Measurements from ENCODE around the gene NPHP4.

DNA sequence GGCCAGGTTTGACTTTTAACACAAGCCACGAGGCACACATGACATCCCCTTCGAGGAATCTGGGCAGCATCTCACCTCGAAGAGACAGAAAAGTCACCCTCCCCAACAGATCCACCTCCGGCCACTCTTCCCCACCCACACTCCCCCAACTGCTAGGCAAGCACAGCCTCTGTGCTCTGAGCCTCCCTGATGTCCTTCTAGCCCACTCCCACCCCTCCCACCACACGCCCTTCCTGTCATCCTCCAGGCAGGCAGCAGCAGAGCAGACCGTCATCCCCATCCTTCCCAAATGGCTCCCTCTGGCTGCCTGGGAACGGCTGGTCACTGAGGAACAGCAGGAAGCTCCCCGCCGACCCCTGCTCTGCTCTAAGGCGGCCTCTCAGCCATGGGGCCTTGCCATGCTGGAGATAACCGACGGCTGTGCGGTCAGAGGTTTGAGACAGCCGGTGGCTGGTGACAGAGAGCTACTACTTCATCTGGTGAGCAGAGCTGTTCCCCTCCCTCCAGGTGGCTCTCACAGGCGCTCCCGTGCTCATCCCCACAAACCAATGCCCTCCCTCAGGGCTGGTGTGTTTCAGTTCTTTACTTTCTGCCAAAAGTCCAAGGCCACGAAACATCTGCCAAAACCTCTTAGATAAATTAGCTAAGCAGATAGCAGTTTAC is 25.6 kb downstream of the NPHP4 start:
- TF ChIP-seq, protein P1, sequence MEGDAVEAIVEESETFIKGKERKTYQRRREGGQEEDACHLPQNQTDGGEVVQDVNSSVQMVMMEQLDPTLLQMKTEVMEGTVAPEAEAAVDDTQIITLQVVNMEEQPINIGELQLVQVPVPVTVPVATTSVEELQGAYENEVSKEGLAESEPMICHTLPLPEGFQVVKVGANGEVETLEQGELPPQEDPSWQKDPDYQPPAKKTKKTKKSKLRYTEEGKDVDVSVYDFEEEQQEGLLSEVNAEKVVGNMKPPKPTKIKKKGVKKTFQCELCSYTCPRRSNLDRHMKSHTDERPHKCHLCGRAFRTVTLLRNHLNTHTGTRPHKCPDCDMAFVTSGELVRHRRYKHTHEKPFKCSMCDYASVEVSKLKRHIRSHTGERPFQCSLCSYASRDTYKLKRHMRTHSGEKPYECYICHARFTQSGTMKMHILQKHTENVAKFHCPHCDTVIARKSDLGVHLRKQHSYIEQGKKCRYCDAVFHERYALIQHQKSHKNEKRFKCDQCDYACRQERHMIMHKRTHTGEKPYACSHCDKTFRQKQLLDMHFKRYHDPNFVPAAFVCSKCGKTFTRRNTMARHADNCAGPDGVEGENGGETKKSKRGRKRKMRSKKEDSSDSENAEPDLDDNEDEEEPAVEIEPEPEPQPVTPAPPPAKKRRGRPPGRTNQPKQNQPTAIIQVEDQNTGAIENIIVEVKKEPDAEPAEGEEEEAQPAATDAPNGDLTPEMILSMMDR (optimal IDR thresholded peaks at IDR 0.05 in 1 of 3, IDR thresholded peaks at IDR 0.05 in 1 of 3, conservative IDR thresholded peaks at IDR 0.05 in 1 of 3; ENCODE audit: extremely low read depth in 1 of 3, insufficient read depth in 2 of 3, low read length in 3 of 3): no peak
- no peak for TF ChIP-seq EZH2 (IDR thresholded peaks at IDR 0.05; ENCODE audit: low read length)
